CD4-positive, alpha-beta memory T cell (primary cell): ENCODE results near the gene LBHD1. TPM values are rescaled to one million over a fixed set of nuclear protein-coding genes. Genes with fewer than 3 reads are reported as not detected.
A peak's percentile ranks its signal among the peaks of the same experiment; 100 is the strongest.
"Not testable (repeated sequence)": the region's sequence is repeated elsewhere in the genome, so short reads cannot be mapped to it uniquely, and the experiment has no call there.

Experiments used
- CTCF ChIA-PET: fragments of 350-600 bp; sonication (Branson Sonifier 250); formaldehyde crosslinking; loops from one replicate; lab custom pipeline; 2021; ENCODE audit warnings: inconsistent platforms; ENCODE audit not compliant: partially characterized antibody; lab: Charles Lee
- POLR2A ChIA-PET: fragments of 350-600 bp; sonication (Branson Sonifier 250); formaldehyde crosslinking; loops from one replicate; lab custom pipeline; 2021; ENCODE audit not compliant: partially characterized antibody; lab: Charles Lee
- DNase-seq, 5 donors: peaks; one replicate each; pipeline versions ENCODE4 v3.0.0 to v3.0.0-alpha.2; 2020 to 2022; ENCODE audit warnings: mixed read lengths in 1 of 5
- H3K27ac ChIP-seq: one replicate; pipeline ENCODE4 v1.7.0; 2013; ENCODE audit warnings: low read depth, low read length
- H3K27me3 ChIP-seq: 2 replicates; pipeline ENCODE4 v1.7.0; 2013; ENCODE audit warnings: mild to moderate bottlenecking, low read length, moderate library complexity; ENCODE audit not compliant: insufficient read depth
- H3K36me3 ChIP-seq: 2 replicates; pipeline ENCODE4 v1.7.0; 2013; ENCODE audit warnings: mild to moderate bottlenecking, low read length, moderate library complexity; ENCODE audit not compliant: insufficient read depth
- H3K4me1 ChIP-seq: 2 replicates; pipeline ENCODE4 v1.7.0; 2013; ENCODE audit warnings: mild to moderate bottlenecking, low read length, moderate library complexity; ENCODE audit not compliant: insufficient read depth
- H3K4me3 ChIP-seq, 2 donors: one replicate each; pipeline ENCODE4 v1.7.0; 2013; ENCODE audit warnings: low read length in 2 of 2, mild to moderate bottlenecking in 1 of 2
- H3K9me3 ChIP-seq, 2 donors: one replicate each; pipeline ENCODE4 v1.7.0; 2013; ENCODE audit warnings: low read length in 2 of 2, control low read depth in 1 of 2; ENCODE audit not compliant: control insufficient read depth in 1 of 2
- H3K27ac Mint-ChIP-seq, 7 donors: one replicate each; pipeline ENCODE4 v1.8.0; 2020 to 2021; ENCODE audit warnings: mixed read lengths in 7 of 7, mild to moderate bottlenecking in 6 of 7, inconsistent platforms in 3 of 7, moderate library complexity in 3 of 7
- H3K27me3 Mint-ChIP-seq, 2 donors: one replicate each; pipeline ENCODE4 v1.8.0; 2020 to 2021; ENCODE audit warnings: mixed read lengths in 2 of 2
- H3K36me3 Mint-ChIP-seq, 2 donors: one replicate each; pipeline ENCODE4 v1.8.0; 2020 to 2021; ENCODE audit warnings: mixed read lengths in 2 of 2, inconsistent platforms in 1 of 2, mild to moderate bottlenecking in 1 of 2
- H3K4me1 Mint-ChIP-seq, 4 donors: one replicate each; pipeline ENCODE4 v1.8.0; 2020 to 2021; ENCODE audit warnings: mixed read lengths in 4 of 4, mild to moderate bottlenecking in 1 of 4
- H3K4me3 Mint-ChIP-seq, 8 donors: one replicate each; pipeline ENCODE4 v1.8.0; 2020 to 2021; ENCODE audit warnings: mixed read lengths in 8 of 8, mild to moderate bottlenecking in 7 of 8, moderate library complexity in 6 of 8, inconsistent platforms in 3 of 8
- H3K9me3 Mint-ChIP-seq, 8 donors: one replicate each; pipeline ENCODE4 v1.8.0; 2020 to 2021; ENCODE audit warnings: mixed read lengths in 8 of 8, mild to moderate bottlenecking in 5 of 8, inconsistent platforms in 3 of 8, moderate library complexity in 1 of 8
- intact Hi-C: fragments of 100-400 bp; cut with micrococcal nuclease; formaldehyde crosslinking; loops from one replicate; pipeline ENCODE4 v1.15.1; 2023
- polyA plus RNA-seq, 2 donors: library from polyadenylated mRNA; unstranded; fragments of 300-500 nt; fragmentation: Illumina TruSeq; gene quantifications; one replicate each; pipeline ENCODE4 v1.2.3, GENCODE V29; 2021
- total RNA-seq, 2 experiments: library from RNA; stranded (reverse); gene quantifications; one replicate each; pipeline ENCODE4 v1.2.3, GENCODE V29; 2021

LBHD1 gene
- total and polyA plus RNA-seq, 4 experiments from 2014 or later = 2.4 to 28.6 (median 14.7) TPM

DNA sequence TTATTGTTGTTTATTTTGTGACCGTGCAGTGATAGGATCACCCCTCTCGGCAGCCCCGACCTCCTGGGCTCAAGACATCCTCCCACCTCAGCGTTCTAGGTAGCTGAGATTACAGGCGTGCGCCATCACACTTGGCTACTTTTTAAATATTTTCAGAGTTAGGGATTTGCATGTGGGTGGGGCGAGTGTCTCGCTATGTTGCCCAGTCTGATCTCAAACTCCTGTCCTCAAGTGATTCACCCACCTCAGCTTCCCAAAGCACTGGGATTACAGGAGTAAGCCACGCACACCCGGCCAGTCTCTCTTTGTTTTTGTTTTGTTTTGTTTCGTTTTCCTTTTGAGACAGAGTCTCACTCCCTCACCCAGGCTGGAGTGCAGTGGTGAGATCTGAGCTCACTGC is 17.8 kb downstream of the LBHD1 start:
- DNase-seq = no peak
- CTCF ChIA-PET = interaction anchor here (1.7 to 3.5 kb wide), 3 partner anchors 11 to 55 kb away, joined by 4 to 24 read pairs (median 4); partner anchors contain the start of genes C11orf98 and CSKMT
- Histone ChIP-seq H3K36me3 (peaks cover 5% of the 10 kb centered on the region), H3K27me3 (no peaks in the 10 kb centered on the region), H3K4me3 (no peak overlapping the region), H3K4me1 (peaks cover 21% of the 10 kb centered on the region), H3K9me3 (no peaks in the 10 kb centered on the region), H3K27ac (no peak overlapping the region)
- Mint-ChIP-seq H3K36me3 (peaks cover 0 to 22% of the 10 kb centered on the region in 2 donors), H3K27me3 (no peaks in the 10 kb centered on the region), H3K9me3 (peaks cover 0 to 6% (median 0%) of the 10 kb centered on the region in 8 donors), H3K27ac (peak overlapping the region in 5 of 7 donors; percentile 59 to 100 (median 70)), H3K4me1 (peaks cover 13 to 40% (median 22%) of the 10 kb centered on the region in 4 donors), H3K4me3 (peak overlapping the region; percentile 30 to 70 (median 56))
- intact Hi-C loops = no loop called here
- POLR2A ChIA-PET = interaction anchor here (1.4 to 4.5 kb wide), 9 partner anchors 8 to 261 kb away, joined by 3 to 65 read pairs (median 11); partner anchors contain the start of genes B3GAT3, C11orf98, CSKMT and GANAB

DNA sequence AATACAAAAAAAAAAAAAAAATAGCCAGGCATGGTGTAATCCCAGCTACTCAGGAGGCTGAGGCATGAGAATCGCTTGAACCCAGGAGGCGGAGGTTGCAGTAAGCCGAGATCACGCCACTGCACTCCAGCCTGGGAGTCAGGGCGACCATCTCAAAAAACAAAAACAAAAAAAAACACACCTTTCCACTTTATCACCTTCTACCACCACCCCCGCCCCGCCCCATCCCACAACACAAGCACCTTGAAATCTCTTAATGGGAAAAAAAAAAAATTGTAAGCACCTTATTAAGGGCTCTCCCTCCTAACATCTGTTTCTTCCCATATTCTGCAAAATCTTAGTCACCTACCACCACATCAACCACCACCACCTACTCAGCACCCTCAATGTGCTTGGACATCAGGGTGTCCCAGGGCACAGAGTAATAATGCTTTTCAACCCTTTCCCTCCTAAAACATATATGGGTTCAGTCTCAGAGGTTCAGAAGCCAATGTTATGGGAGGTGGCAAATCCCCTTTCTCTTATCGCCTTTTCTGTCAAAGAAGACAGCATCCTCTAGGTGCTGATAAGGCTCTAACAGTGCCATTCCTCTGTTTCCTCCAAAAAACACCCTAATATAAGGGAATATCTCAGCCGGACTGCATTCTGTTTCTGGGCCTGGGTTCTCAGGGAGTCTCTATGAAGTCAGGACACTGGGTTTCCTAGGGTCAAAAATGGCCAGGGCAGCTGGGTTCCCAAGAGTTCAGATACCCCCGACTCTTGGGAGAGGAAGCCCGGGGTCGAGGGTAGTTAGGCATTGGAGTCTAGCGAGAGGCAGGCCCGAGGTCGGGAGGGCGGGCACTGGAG is 19.7 kb downstream of the LBHD1 start:
- Mint-ChIP-seq H3K4me1 (peaks cover 13 to 40% (median 22%) of the 10 kb centered on the region in 4 donors), H3K4me3 (peak overlapping the region; percentile 86 to 94 (median 92))
- intact Hi-C loops = loop anchor here (1.0 to 2.0 kb wide), 5 partner anchors 13 to 61 kb away; partner anchors contain the start of genes C11orf98, CSKMT, TUT1 and UBXN1

GRCh38 chr11:62650283-62650682 is 21.8 kb downstream of the LBHD1 start:
- Mint-ChIP-seq H3K4me1 (peaks cover 17 to 57% (median 32%) of the 10 kb centered on the region in 4 donors), H3K4me3 (peak overlapping the region in 1 of 8 donors; percentile 20), H3K36me3 (peaks cover 0 to 33% of the 10 kb centered on the region in 2 donors), H3K27ac (peak overlapping the region in 3 of 7 donors; percentile 55 to 82 (median 78))
- H3K9me3 ChIP-seq, intact Hi-C loops, H3K9me3 Mint-ChIP-seq, H3K27me3 Mint-ChIP-seq, DNase-seq, H3K4me3 ChIP-seq, H3K27me3 ChIP-seq, H3K27ac ChIP-seq: not testable (repeated sequence)
- ChIA-PET POLR2A (interaction anchor here (1.1 to 11.8 kb wide), 7 partner anchors 14 to 189 kb away, joined by 4 to 162 read pairs (median 5); partner anchors contain the start of genes C11orf98, CSKMT, EEF1G and TUT1), CTCF (interaction anchor here (1.1 to 1.8 kb wide), 4 partner anchors 9 to 226 kb away, joined by 3 read pairs; partner anchors contain the start of genes C11orf98 and CSKMT)
- peaks cover 37% of the 10 kb centered on the region for H3K4me1 ChIP-seq
- H3K36me3 ChIP-seq = peaks cover 18% of the 10 kb centered on the region

More for the DNA sequence above, 19.7 kb downstream of the LBHD1 start:
- POLR2A ChIA-PET = interaction anchor here (0.8 to 2.8 kb wide), 34 partner anchors 8 to 260 kb away, joined by 3 to 125 read pairs (median 6); partner anchors contain the start of genes B3GAT3, C11orf98, CSKMT and EEF1G
- peaks cover 18% of the 10 kb centered on the region for H3K36me3 ChIP-seq
- Mint-ChIP-seq H3K27ac (peak overlapping the region; percentile 78 to 100 (median 94)), H3K27me3 (no peaks in the 10 kb centered on the region), H3K9me3 (peaks cover 0 to 6% (median 0%) of the 10 kb centered on the region in 8 donors), H3K36me3 (peaks cover 0 to 25% of the 10 kb centered on the region in 2 donors)
- H3K4me3 ChIP-seq = peak overlapping the region; percentile 92 to 97
- peak in 3 of 5 donors; percentile 54 to 83 (median 68) for DNase-seq
- H3K4me1 ChIP-seq = peaks cover 24% of the 10 kb centered on the region
- peak overlapping the region; percentile 93 for H3K27ac ChIP-seq
- H3K9me3 ChIP-seq = no peaks in the 10 kb centered on the region
- no peaks in the 10 kb centered on the region for H3K27me3 ChIP-seq
- CTCF ChIA-PET = interaction anchor here (0.8 to 3.5 kb wide), 7 partner anchors 12 to 109 kb away, joined by 3 to 24 read pairs (median 3); partner anchors contain the start of genes B3GAT3, C11orf98, CSKMT and MTA2

DNA sequence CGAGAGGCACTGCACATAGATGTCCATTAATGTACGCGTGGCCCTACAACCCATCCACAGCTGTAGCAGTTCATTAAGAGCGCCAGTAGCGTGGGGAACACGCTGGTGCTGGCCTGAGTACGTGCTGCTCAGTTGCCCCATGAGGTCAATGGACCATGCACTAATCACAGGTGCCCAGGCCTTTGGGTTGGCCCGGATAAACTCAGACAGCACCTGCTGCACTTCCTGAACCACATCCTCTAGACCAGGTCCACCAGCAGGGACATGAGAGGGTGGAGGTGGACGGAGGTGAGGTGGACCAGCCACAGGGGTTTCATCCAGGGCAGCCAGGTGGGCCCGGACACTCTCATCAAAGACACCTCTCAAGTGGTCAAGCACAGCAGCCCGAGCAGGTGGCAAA is 22.6 kb downstream of the LBHD1 start:
- CTCF ChIA-PET = interaction anchor here (0.5 to 2.1 kb wide), 6 partner anchors 8 to 232 kb away, joined by 3 to 8 read pairs (median 4); partner anchors contain the start of genes C11orf98 and CSKMT
- Histone ChIP-seq H3K36me3 (peaks cover 18% of the 10 kb centered on the region), H3K27me3 (no peaks in the 10 kb centered on the region), H3K4me1 (peaks cover 45% of the 10 kb centered on the region), H3K27ac (no peak overlapping the region), H3K4me3 (no peak overlapping the region), H3K9me3 (no peaks in the 10 kb centered on the region)
- H3K4me1 Mint-ChIP-seq = peaks cover 20 to 63% (median 38%) of the 10 kb centered on the region in 4 donors
- peaks cover 0 to 36% of the 10 kb centered on the region in 2 donors for H3K36me3 Mint-ChIP-seq
- peaks cover 0 to 6% (median 0%) of the 10 kb centered on the region in 8 donors for H3K9me3 Mint-ChIP-seq
- H3K4me3 Mint-ChIP-seq = peak overlapping the region in 1 of 8 donors; percentile 30
- no peak for DNase-seq
- POLR2A ChIA-PET = interaction anchor here (1.1 to 11.8 kb wide), 10 partner anchors 13 to 105 kb away, joined by 3 to 162 read pairs (median 10); partner anchors contain the start of genes B3GAT3, C11orf98, CSKMT and EEF1G
- intact Hi-C loops = no loop called here
- H3K27ac Mint-ChIP-seq = peak overlapping the region in 3 of 7 donors; percentile 29 to 83 (median 55)
- no peaks in the 10 kb centered on the region for H3K27me3 Mint-ChIP-seq

- Histone ChIP-seq H3K9me3 (no peaks in the 10 kb centered on the region), H3K36me3 (peaks cover 18% of the 10 kb centered on the region), H3K4me1 (peaks cover 48% of the 10 kb centered on the region), H3K27me3 (no peaks in the 10 kb centered on the region), H3K4me3 (no peak overlapping the region), H3K27ac (no peak overlapping the region)
- ChIA-PET POLR2A (interaction anchor here (0.8 to 11.8 kb wide), 14 partner anchors 13 to 207 kb away, joined by 3 to 162 read pairs (median 8); partner anchors contain the start of genes B3GAT3, C11orf98, CSKMT and EEF1G), CTCF (interaction anchor here (0.5 to 2.1 kb wide), 5 partner anchors 16 to 233 kb away, joined by 3 to 8 read pairs (median 5); partner anchors contain the start of genes C11orf98 and CSKMT)
- H3K9me3 Mint-ChIP-seq = peaks cover 0 to 6% (median 0%) of the 10 kb centered on the region in 8 donors
- H3K27ac Mint-ChIP-seq = peak overlapping the region in 1 of 7 donors; percentile 66
- H3K27me3 Mint-ChIP-seq = no peaks in the 10 kb centered on the region
- H3K4me3 Mint-ChIP-seq = peak overlapping the region in 2 of 8 donors; percentile 17 to 39
- H3K4me1 Mint-ChIP-seq = peaks cover 21 to 67% (median 38%) of the 10 kb centered on the region in 4 donors
- intact Hi-C loops = no loop called here
- DNase-seq = no peak
- H3K36me3 Mint-ChIP-seq = peaks cover 0 to 39% of the 10 kb centered on the region in 2 donors
These were observed 23.1 kb downstream of the LBHD1 start for GRCh38 chr11:62648967-62649364.

DNA sequence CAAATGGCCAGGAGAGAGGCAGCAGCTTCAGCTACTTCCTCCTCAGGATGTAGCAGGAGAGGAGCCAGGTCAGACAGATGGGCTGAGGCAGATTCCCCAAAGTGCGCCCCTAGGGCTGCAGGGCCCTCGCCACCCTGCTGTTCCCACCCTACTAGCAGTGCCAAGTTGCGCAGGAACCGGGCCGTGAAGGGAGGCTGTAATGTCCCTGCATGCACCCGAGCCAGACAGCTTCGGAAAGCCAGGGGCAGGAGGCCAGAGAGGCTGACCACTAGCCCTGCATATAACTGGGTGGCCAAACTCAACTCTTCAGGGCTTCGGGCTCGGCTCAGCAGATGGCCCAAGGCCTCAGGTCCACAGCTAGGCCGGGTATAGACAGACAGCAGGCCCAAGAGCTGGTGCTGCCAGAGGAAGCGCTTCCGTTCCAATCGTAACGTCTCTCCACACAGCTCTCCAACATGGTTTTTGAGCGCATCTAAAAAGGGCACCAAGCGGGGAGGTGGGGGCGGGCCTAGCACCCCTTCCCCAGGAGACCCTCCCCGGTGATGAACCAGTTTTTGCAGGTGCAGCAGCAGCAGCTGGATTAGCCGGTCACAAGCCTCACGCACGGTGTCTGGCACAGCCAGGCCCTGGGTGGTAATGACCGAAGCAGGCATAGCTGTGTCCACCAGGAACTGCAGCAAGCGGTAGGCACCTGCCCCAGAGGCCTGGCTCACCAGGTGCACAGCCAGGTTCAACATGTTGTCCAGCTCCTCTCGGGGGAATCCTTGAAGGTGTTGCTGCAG is 23.7 kb downstream of the LBHD1 start:
- Histone ChIP-seq H3K27ac (no peak overlapping the region), H3K4me3 (no peak overlapping the region), H3K4me1 (peaks cover 48% of the 10 kb centered on the region), H3K9me3 (no peaks in the 10 kb centered on the region), H3K36me3 (peaks cover 18% of the 10 kb centered on the region), H3K27me3 (no peaks in the 10 kb centered on the region)
- H3K27me3 Mint-ChIP-seq = no peaks in the 10 kb centered on the region
- H3K27ac Mint-ChIP-seq = peak overlapping the region in 1 of 7 donors; percentile 40
- H3K9me3 Mint-ChIP-seq = peaks cover 0 to 2% (median 0%) of the 10 kb centered on the region in 8 donors
- no peak overlapping the region for H3K4me3 Mint-ChIP-seq
- POLR2A ChIA-PET = interaction anchor here (0.7 to 11.8 kb wide), 17 partner anchors 12 to 207 kb away, joined by 3 to 162 read pairs (median 6); partner anchors contain the start of genes B3GAT3, C11orf98, CSKMT and EEF1G
- peaks cover 0 to 36% of the 10 kb centered on the region in 2 donors for H3K36me3 Mint-ChIP-seq
- CTCF ChIA-PET = interaction anchor here (1.1 to 2.1 kb wide), 5 partner anchors 16 to 56 kb away, joined by 3 to 8 read pairs (median 5); partner anchors contain the start of genes C11orf98 and CSKMT
- no peak for DNase-seq
- H3K4me1 Mint-ChIP-seq = peaks cover 19 to 63% (median 35%) of the 10 kb centered on the region in 4 donors
- intact Hi-C loops = no loop called here
